ENCODE data around the gene TNRC18.
A peak's percentile ranks its signal among the peaks of the same experiment; 100 is the strongest.

- TF ChIP-seq CTCF (IDR thresholded peaks at IDR 0.05; ENCODE audit: insufficient read depth, low read length, poor library complexity, severe bottlenecking): peak; percentile 76
- no peak for TF ChIP-seq EZH2phosphoT487 (conservative IDR thresholded peaks at IDR 0.05; ENCODE audit: low read length)
These were observed 27.1 kb upstream of the TNRC18 start for GRCh38 chr7:5450549-5451327.

All from SU-DHL-6 (cell line).